A673 (cell line): Measurements from ENCODE around the gene NCOA3.

ENCODE experiments used
- EZH2 ChIP-seq: fragments of 200-600 bp; sonication (generic); IDR thresholded peaks from 2 replicates; pipeline ENCODE4 v1.6.1; 2017; ENCODE audit warnings: borderline replicate concordance, low read depth, mild to moderate bottlenecking, mixed read lengths, antibody characterized with exemption, low read length; ENCODE audit not compliant: poor library complexity, severe bottlenecking
- TF ChIP-seq, protein P1 (sequence below): fragments of 300-800, 200-600 bp; sonication (generic); conservative IDR thresholded peaks from 2 replicates; pipeline ENCODE4 v1.5.1; 2017; ENCODE audit warnings: low read depth, mild to moderate bottlenecking, antibody characterized with exemption, low read length, moderate library complexity, mixed read lengths

DNA sequence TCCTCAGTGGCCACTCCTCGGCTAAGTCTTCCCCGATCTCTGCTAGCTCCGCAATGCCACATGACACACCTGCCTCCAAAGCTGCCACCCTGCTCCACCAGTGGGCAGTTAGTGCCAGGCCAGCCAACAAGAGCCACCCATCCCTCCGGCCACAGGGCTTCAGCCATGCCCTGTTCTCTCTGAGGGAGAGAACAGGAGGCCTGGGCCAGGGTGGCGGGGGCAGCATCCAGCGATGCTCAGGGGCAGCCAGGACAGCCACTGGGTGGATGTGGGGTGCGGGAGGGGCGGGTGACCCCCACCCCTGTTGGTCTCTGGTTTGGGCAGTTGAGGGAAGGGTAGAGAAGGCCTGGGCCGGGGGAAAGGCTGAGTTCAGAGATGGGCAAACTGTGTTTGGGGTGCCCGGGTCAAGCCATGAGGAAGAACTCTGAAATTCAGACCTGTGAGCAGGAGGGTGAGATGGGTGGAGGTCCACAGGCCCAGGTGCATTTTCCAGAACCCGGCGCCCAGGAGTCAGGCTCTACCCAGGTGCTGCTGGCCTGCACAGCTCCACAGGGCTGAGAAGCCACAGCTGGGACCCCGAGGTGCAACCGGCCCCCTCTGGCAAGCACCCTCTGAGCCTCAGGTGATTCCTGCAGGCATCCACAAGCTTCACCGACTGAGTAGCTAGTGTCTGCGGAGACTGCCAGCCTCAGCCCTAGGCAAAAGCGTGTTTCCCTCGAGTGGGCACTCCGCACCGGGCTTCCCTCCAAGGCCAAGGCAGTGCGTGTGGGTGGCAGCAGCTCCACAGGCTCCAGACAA is 192.5 kb downstream of the NCOA3 start:
- TF ChIP-seq, protein P1, sequence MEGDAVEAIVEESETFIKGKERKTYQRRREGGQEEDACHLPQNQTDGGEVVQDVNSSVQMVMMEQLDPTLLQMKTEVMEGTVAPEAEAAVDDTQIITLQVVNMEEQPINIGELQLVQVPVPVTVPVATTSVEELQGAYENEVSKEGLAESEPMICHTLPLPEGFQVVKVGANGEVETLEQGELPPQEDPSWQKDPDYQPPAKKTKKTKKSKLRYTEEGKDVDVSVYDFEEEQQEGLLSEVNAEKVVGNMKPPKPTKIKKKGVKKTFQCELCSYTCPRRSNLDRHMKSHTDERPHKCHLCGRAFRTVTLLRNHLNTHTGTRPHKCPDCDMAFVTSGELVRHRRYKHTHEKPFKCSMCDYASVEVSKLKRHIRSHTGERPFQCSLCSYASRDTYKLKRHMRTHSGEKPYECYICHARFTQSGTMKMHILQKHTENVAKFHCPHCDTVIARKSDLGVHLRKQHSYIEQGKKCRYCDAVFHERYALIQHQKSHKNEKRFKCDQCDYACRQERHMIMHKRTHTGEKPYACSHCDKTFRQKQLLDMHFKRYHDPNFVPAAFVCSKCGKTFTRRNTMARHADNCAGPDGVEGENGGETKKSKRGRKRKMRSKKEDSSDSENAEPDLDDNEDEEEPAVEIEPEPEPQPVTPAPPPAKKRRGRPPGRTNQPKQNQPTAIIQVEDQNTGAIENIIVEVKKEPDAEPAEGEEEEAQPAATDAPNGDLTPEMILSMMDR: no peak
- no peak for TF ChIP-seq EZH2
